ENCODE data around the gene DEFB121. TPM values are rescaled to one million over a fixed set of nuclear protein-coding genes. Genes with fewer than 3 reads are reported as not detected.
"Not testable (repeated sequence)": the region's sequence is repeated elsewhere in the genome, so short reads cannot be mapped to it uniquely, and the experiment has no call there.

The DEFB121 gene
- total RNA-seq, 2 donors from 2014 or later = not detected

GRCh38 chr20:31446084-31446819 is 40.2 kb upstream of the DEFB121 start:
- no peaks in the 10 kb centered on the region for H3K36me3 ChIP-seq (replicated peaks in 1 of 2; ENCODE audit: insufficient read depth in 1 of 2, low read depth in 2 of 2)
- H3K27me3 ChIP-seq = no peaks in the 10 kb centered on the region
- no peak overlapping the region for H3K27ac ChIP-seq
- WGBS, 2 donors = 59 to 68% methylated on average over 12 of the region's 12 CpGs
- ATAC-seq (no peak), DNase-seq (no peak)
- intact Hi-C loops (cut with DNase I) = no loop called here
- TF ChIP-seq CTCF (IDR thresholded peaks at IDR 0.05) = no peak
- no peak for TF ChIP-seq POLR2A (IDR thresholded peaks at IDR 0.05)
- no peaks in the 10 kb centered on the region for H3K4me1 ChIP-seq
- no peaks in the 10 kb centered on the region for H3K9me3 ChIP-seq
- H3K4me3 ChIP-seq = no peak overlapping the region

GRCh38 chr20:31440012-31440659 is 34.1 kb upstream of the DEFB121 start, which contains the start of gene DEFB123:
DEFB123 (plus strand) TSS chr20:31440632; CDS start chr20:31440699, 67 bp downstream.
- Histone ChIP-seq H3K27me3 (no peaks in the 10 kb centered on the region), H3K9me3 (no peaks in the 10 kb centered on the region), H3K4me1 (no peaks in the 10 kb centered on the region), H3K4me3 (no peak within 1 kb of the TSS), H3K36me3 (replicated peaks in 1 of 2; ENCODE audit: insufficient read depth in 1 of 2, low read depth in 2 of 2) (no peaks in the 10 kb centered on the region), H3K27ac (no peak within 1 kb of the TSS)
- WGBS, 2 donors = 62 to 72% methylated on average over 14 to 16 of the region's 16 CpGs
- ATAC-seq (no peak), DNase-seq (no peak)
- intact Hi-C loops (cut with DNase I) = no loop called here
- TF ChIP-seq CTCF (IDR thresholded peaks at IDR 0.05) (no peak), POLR2A (IDR thresholded peaks at IDR 0.05) (no peak)

- no peak for TF ChIP-seq CTCF (IDR thresholded peaks at IDR 0.05)
- Histone ChIP-seq H3K27me3 (no peaks in the 10 kb centered on the region), H3K9me3 (no peaks in the 10 kb centered on the region), H3K27ac (no peak overlapping the region), H3K4me1 (no peaks in the 10 kb centered on the region), H3K36me3 (replicated peaks in 1 of 2; ENCODE audit: insufficient read depth in 1 of 2, low read depth in 2 of 2) (no peaks in the 10 kb centered on the region), H3K4me3 (no peak overlapping the region)
- ATAC-seq (no peak), DNase-seq (no peak)
- WGBS, 2 donors = 41 to 48% methylated on average over 4 of the region's 4 CpGs
- intact Hi-C loops (cut with DNase I) = no loop called here
Observed at GRCh38 chr20:31430568-31431115, 24.6 kb upstream of the DEFB121 start.

GRCh38 chr20:31427576-31427975 is 21.6 kb upstream of the DEFB121 start:
- H3K4me3 ChIP-seq; H3K27me3 ChIP-seq; H3K9me3 ChIP-seq; ATAC-seq; H3K27ac ChIP-seq; DNase-seq; intact Hi-C loops (cut with DNase I); H3K36me3 ChIP-seq (replicated peaks in 1 of 2; ENCODE audit: insufficient read depth in 1 of 2, low read depth in 2 of 2); H3K4me1 ChIP-seq: not testable (repeated sequence)
- 94 to 98% methylated on average over 10 to 11 of the region's 31 CpGs for WGBS, 2 donors

- intact Hi-C loops (cut with DNase I); H3K27me3 ChIP-seq; H3K4me1 ChIP-seq; H3K9me3 ChIP-seq; H3K27ac ChIP-seq; H3K4me3 ChIP-seq; H3K36me3 ChIP-seq (replicated peaks in 1 of 2; ENCODE audit: insufficient read depth in 1 of 2, low read depth in 2 of 2); ATAC-seq; DNase-seq: not testable (repeated sequence)
- WGBS, 2 donors = no CpG with 5 or more reads among the region's 48 CpGs
Observed at GRCh38 chr20:31426891-31427551, 21.0 kb upstream of the DEFB121 start.
